ENCODE measurements around the gene AXIN2.
"Not testable (repeated sequence)": the region's sequence is repeated elsewhere in the genome, so short reads cannot be mapped to it uniquely, and the experiment has no call there.

DNA sequence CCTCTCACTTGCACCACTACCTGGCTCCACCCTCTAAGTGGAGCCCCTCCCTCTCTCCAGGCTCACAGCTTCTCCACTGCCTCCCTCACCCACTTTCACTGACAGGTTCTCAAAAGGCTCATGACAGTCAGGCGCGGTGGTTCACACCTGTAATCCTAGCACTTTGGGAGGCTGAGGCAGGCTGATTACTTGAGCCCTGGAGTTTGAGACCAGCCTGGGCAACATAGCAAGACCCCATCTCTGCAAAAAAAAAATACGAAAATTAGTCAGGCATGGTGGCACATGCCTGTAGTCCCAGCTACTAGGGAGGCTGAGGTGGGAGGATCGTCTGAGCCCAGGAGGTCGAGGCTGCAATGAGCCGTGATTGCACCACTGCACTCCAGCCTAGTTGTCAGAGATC lies 56.8 kb downstream of the AXIN2 start:
- TF ChIP-seq POLR2A (IDR thresholded peaks at IDR 0.05): not testable (repeated sequence)
- TF ChIP-seq, protein P1, sequence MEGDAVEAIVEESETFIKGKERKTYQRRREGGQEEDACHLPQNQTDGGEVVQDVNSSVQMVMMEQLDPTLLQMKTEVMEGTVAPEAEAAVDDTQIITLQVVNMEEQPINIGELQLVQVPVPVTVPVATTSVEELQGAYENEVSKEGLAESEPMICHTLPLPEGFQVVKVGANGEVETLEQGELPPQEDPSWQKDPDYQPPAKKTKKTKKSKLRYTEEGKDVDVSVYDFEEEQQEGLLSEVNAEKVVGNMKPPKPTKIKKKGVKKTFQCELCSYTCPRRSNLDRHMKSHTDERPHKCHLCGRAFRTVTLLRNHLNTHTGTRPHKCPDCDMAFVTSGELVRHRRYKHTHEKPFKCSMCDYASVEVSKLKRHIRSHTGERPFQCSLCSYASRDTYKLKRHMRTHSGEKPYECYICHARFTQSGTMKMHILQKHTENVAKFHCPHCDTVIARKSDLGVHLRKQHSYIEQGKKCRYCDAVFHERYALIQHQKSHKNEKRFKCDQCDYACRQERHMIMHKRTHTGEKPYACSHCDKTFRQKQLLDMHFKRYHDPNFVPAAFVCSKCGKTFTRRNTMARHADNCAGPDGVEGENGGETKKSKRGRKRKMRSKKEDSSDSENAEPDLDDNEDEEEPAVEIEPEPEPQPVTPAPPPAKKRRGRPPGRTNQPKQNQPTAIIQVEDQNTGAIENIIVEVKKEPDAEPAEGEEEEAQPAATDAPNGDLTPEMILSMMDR (IDR thresholded peaks at IDR 0.05): not testable (repeated sequence)
